HepG2 (cell line): Measurements from ENCODE around the gene ALPL. TPM values are rescaled to one million over a fixed set of nuclear protein-coding genes. Genes with fewer than 3 reads are reported as not detected.

Experiments
- ATAC-seq: fragments of 200-7000 bp; cut with Tn5 transposase; 3 replicates; pipeline ENCODE4 v1.9.1; 2020; ENCODE audit warnings: mild to moderate bottlenecking, moderate library complexity
- BruUV-seq: library from RNA; stranded (reverse); fragments of 400-500 nt; replicated peaks from 2 replicates; lab custom pipeline; 2021; lab: Mats Ljungman, UMichigan
- CTCF ChIA-PET: fragments of 300-600 bp; formaldehyde crosslinking; extraction: SDS; loops from one replicate; lab custom pipeline; 2021; ENCODE audit warnings: low total read pairs, inconsistent platforms, low intra/inter-chr PET ratio; lab: Yijun Ruan, JAX
- POLR2A ChIA-PET: fragments of 350-600 bp; sonication (Branson Sonifier 250); formaldehyde crosslinking; loops from one replicate; lab custom pipeline; 2020; ENCODE audit warnings: antibody characterized with exemption, inconsistent platforms; lab: Yijun Ruan, JAX
- DNase-seq: peaks from one replicate; pipeline ENCODE4 v3.0.0-alpha.2; 2015; ENCODE audit warnings: low spot score
- FAIRE-seq: peaks from 3 replicates; lab custom pipeline; 2011; peaks lifted over from hg19 to GRCh38; lab: Jason Lieb, UNC
- H2AFZ ChIP-seq: one replicate; pipeline ENCODE4 v1.6.1; 2011; ENCODE audit warnings: low read length, inconsistent platforms
- H3K27ac ChIP-seq: fragments of 300-600 bp; 3 replicates; pipeline ENCODE4 v1.8.0; 2011; ENCODE audit warnings: mixed run types, mild to moderate bottlenecking, mixed read lengths, low read length, inconsistent platforms; ENCODE audit not compliant: insufficient read depth; ENCODE audit errors: extremely low read length
- H3K27me3 ChIP-seq, 2 experiments: fragments of 200-600 bp in 1 of 2; 2 replicates in 1 of 2; 3 replicates in 1 of 2; pipeline versions ENCODE4 v1.6.0 to v1.8.0; 2011; ENCODE audit warnings: low read length in 2 of 2, mild to moderate bottlenecking in 2 of 2, moderate library complexity in 2 of 2, inconsistent platforms in 1 of 2; ENCODE audit not compliant: insufficient read depth in 2 of 2, control insufficient read depth in 1 of 2
- H3K36me3 ChIP-seq, 2 experiments: fragments of 200-600 bp in 1 of 2; replicated peaks in 1 of 2; 2 replicates in 1 of 2; 3 replicates in 1 of 2; pipeline versions ENCODE4 v1.5.1 to v1.8.0; 2011; ENCODE audit warnings: low read length in 2 of 2, inconsistent platforms in 1 of 2; ENCODE audit not compliant: insufficient read depth in 2 of 2, control insufficient read depth in 1 of 2
- H3K4me1 ChIP-seq: 2 replicates; pipeline ENCODE4 v1.5.1; 2012; ENCODE audit warnings: low read length, inconsistent platforms; ENCODE audit not compliant: insufficient read depth
- H3K4me2 ChIP-seq: 2 replicates; pipeline ENCODE4 v1.6.0; 2011; ENCODE audit warnings: low read depth, low read length, inconsistent platforms
- H3K4me3 ChIP-seq, 3 experiments: fragments of 200-600 bp in 1 of 3; sonication (generic), shearing (Covaris generic) in 1 of 3; replicated peaks in 1 of 3; 2 replicates each; pipeline ENCODE4 v1.5.1; 2011 to 2016; ENCODE audit warnings: low read length in 3 of 3, inconsistent platforms in 2 of 3, low read depth in 2 of 3, mild to moderate bottlenecking in 2 of 3, control low read depth in 1 of 3, mixed read lengths in 1 of 3; ENCODE audit not compliant: insufficient read depth in 1 of 3
- H3K79me2 ChIP-seq: one replicate; pipeline ENCODE4 v1.6.1; 2011; ENCODE audit warnings: low read length, inconsistent platforms; ENCODE audit not compliant: insufficient read depth
- H3K9ac ChIP-seq: 2 replicates; pipeline ENCODE4 v1.6.0; 2011; ENCODE audit warnings: mild to moderate bottlenecking, low read depth, low read length, inconsistent platforms; ENCODE audit not compliant: insufficient read depth
- H3K9me3 ChIP-seq: 2 replicates; pipeline ENCODE4 v1.5.1; 2012; ENCODE audit warnings: mild to moderate bottlenecking, low read length
- H4K20me1 ChIP-seq: 2 replicates; pipeline ENCODE4 v1.6.0; 2011; ENCODE audit warnings: inconsistent platforms, mild to moderate bottlenecking, low read length, moderate library complexity; ENCODE audit not compliant: insufficient read depth
- MAFF ChIP-seq: IDR thresholded peaks from 2 replicates; pipeline ENCODE4 v1.6.1; 2011; ENCODE audit warnings: low read depth, low read length, improper control_type of control experiment
- MAFG ChIP-seq: sonication (generic); formaldehyde crosslinking; IDR thresholded peaks from 2 replicates; pipeline ENCODE4 v1.5.1; 2020; ENCODE audit warnings: mild to moderate bottlenecking, missing genetic modification reagents
- MTA1 ChIP-seq: sonication (generic); formaldehyde crosslinking; IDR thresholded peaks from 2 replicates; pipeline ENCODE4 v1.4.0; 2020; ENCODE audit warnings: missing genetic modification reagents, mild to moderate bottlenecking, borderline replicate concordance
- NFKBIZ ChIP-seq: IDR thresholded peaks from 2 replicates; pipeline ENCODE4 v1.6.1; 2018; ENCODE audit warnings: missing genetic modification reagents, missing compliant biosample characterization
- NRL ChIP-seq: sonication (generic); formaldehyde crosslinking; IDR thresholded peaks from 2 replicates; pipeline ENCODE4 v1.5.0; 2020; ENCODE audit warnings: missing genetic modification reagents, mild to moderate bottlenecking, moderate library complexity, borderline replicate concordance
- ZNF329 ChIP-seq: sonication (generic); formaldehyde crosslinking; IDR thresholded peaks from 2 replicates; pipeline ENCODE4 v1.9.0; 2021; ENCODE audit warnings: low read depth, mild to moderate bottlenecking, missing genetic modification reagents
- ZNF577 ChIP-seq: sonication (generic); formaldehyde crosslinking; IDR thresholded peaks from 2 replicates; pipeline ENCODE4 v1.4.0; 2020; ENCODE audit warnings: mild to moderate bottlenecking, low read depth, missing genetic modification reagents, borderline replicate concordance
- WGBS: methylation state at CpG from one replicate; pipeline ENCODE4 v1.1.6; 2017; ENCODE audit warnings: low lambda C conversion rate; 5-methylcytosine and 5-hydroxymethylcytosine counted together
- in situ Hi-C: cut with HindIII; loops from 2 replicates; pipeline ENCODE4 v1.10.0; 2017; ENCODE audit warnings: low pct_unique_long_range_greater_than_20kb; ENCODE audit not compliant: extremely low pct_ligation_motif_present
- intact Hi-C: fragments of 100-400 bp; cut with micrococcal nuclease; formaldehyde crosslinking; loops from one replicate; pipeline ENCODE4 v1.10.0; 2022; ENCODE audit not compliant: unreplicated experiment
- polyA plus RNA-seq, 8 experiments: library from polyadenylated mRNA; depleted of rRNA in 3 of 8; stranded (reverse) in 7 of 8; unstranded in 1 of 8; fragments of >200 nt; fragmentation: Illumina TruSeq in 4 of 8; extraction: Trizol in 4 of 8; gene quantifications; 2 replicates each; pipeline versions ENCODE4 v1.2.1 to v1.2.3, GENCODE V29; 2011 to 2016; ENCODE audit warnings: low read depth in 4 of 8, missing spikeins in 1 of 8, mixed read lengths in 1 of 8; ENCODE audit not compliant: insufficient read depth in 1 of 8
- total RNA-seq, 5 experiments: library from RNA; depleted of rRNA; stranded (reverse); fragments of >200 nt; fragmentation: Illumina TruSeq; extraction: Trizol; gene quantifications; 2 replicates each; pipeline ENCODE4 v1.2.3, GENCODE V29; 2016; ENCODE audit warnings: low read depth in 1 of 5
- TF ChIP-seq, protein P1 (sequence below): sonication (generic); formaldehyde crosslinking; IDR thresholded peaks from 2 replicates; pipeline ENCODE4 v1.8.1; 2023; ENCODE audit warnings: mild to moderate bottlenecking, missing genetic modification reagents, borderline replicate concordance
- TF ChIP-seq, protein P2 (sequence below): IDR thresholded peaks from 2 replicates; pipeline ENCODE4 v1.4.0; 2020; ENCODE audit warnings: mild to moderate bottlenecking, missing genetic modification reagents
- TF ChIP-seq, protein P3 (sequence below): sonication (generic); formaldehyde crosslinking; IDR thresholded peaks from 2 replicates; pipeline ENCODE4 v1.9.0; 2021; ENCODE audit warnings: missing genetic modification reagents, mild to moderate bottlenecking, borderline replicate concordance

The ALPL gene
- total and polyA plus RNA-seq, 2 of the 13 experiments (the other 11 are each of a cell fraction or from before 2014, with no cell fraction given) = 0.12 TPM; not detected in 1

GRCh38 chr1:21524686-21525339 is 15.6 kb downstream of the ALPL start:
- no peak for FAIRE-seq
- ChIA-PET CTCF (no interaction called here), POLR2A (no interaction called here)
- no TSS peak for BruUV-seq
- WGBS = 59% methylated on average over 10 of the region's 14 CpGs
- ATAC-seq = no peak
- no peak overlapping the region for H3K4me2 ChIP-seq
- H4K20me1 ChIP-seq = no peaks in the 10 kb centered on the region
- intact Hi-C loops = no loop called here
- no peak overlapping the region for H3K27ac ChIP-seq
- H3K27me3 ChIP-seq = peaks cover 0 to 16% of the 10 kb centered on the region in 2 experiments; a peak in 1 of 5 replicates
- H2AFZ ChIP-seq = no peak overlapping the region
- H3K79me2 ChIP-seq = no peaks in the 10 kb centered on the region
- no peak overlapping the region for H3K9ac ChIP-seq
- in situ Hi-C loops = no loop called here
- DNase-seq = no peak
- TF ChIP-seq MAFF (no peak), NFKBIZ (no peak), NRL (CRISPR knock-in tag) (no peak), ZNF577 (CRISPR knock-in tag) (no peak), MTA1 (CRISPR knock-in tag) (no peak), ZNF329 (CRISPR knock-in tag) (no peak), MAFG (no peak)
- TF ChIP-seq, protein P1, sequence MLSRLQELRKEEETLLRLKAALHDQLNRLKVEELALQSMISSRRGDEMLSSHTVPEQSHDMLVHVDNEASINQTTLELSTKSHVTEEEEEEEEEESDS (CRISPR knock-in tag) = no peak
- TF ChIP-seq, protein P2, sequence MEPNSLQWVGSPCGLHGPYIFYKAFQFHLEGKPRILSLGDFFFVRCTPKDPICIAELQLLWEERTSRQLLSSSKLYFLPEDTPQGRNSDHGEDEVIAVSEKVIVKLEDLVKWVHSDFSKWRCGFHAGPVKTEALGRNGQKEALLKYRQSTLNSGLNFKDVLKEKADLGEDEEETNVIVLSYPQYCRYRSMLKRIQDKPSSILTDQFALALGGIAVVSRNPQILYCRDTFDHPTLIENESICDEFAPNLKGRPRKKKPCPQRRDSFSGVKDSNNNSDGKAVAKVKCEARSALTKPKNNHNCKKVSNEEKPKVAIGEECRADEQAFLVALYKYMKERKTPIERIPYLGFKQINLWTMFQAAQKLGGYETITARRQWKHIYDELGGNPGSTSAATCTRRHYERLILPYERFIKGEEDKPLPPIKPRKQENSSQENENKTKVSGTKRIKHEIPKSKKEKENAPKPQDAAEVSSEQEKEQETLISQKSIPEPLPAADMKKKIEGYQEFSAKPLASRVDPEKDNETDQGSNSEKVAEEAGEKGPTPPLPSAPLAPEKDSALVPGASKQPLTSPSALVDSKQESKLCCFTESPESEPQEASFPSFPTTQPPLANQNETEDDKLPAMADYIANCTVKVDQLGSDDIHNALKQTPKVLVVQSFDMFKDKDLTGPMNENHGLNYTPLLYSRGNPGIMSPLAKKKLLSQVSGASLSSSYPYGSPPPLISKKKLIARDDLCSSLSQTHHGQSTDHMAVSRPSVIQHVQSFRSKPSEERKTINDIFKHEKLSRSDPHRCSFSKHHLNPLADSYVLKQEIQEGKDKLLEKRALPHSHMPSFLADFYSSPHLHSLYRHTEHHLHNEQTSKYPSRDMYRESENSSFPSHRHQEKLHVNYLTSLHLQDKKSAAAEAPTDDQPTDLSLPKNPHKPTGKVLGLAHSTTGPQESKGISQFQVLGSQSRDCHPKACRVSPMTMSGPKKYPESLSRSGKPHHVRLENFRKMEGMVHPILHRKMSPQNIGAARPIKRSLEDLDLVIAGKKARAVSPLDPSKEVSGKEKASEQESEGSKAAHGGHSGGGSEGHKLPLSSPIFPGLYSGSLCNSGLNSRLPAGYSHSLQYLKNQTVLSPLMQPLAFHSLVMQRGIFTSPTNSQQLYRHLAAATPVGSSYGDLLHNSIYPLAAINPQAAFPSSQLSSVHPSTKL (CRISPR knock-in tag) = no peak
- TF ChIP-seq, protein P3, sequence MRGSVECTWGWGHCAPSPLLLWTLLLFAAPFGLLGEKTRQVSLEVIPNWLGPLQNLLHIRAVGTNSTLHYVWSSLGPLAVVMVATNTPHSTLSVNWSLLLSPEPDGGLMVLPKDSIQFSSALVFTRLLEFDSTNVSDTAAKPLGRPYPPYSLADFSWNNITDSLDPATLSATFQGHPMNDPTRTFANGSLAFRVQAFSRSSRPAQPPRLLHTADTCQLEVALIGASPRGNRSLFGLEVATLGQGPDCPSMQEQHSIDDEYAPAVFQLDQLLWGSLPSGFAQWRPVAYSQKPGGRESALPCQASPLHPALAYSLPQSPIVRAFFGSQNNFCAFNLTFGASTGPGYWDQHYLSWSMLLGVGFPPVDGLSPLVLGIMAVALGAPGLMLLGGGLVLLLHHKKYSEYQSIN = no peak
- no peaks in the 10 kb centered on the region for H3K4me1 ChIP-seq
- H3K36me3 ChIP-seq = no peaks in the 10 kb centered on the region
- H3K9me3 ChIP-seq = no peaks in the 10 kb centered on the region
- no peak overlapping the region for H3K4me3 ChIP-seq
